HG03280 (cell line): Measurements from ENCODE around the gene ACOX2.
"Not testable (repeated sequence)": the region's sequence is repeated elsewhere in the genome, so short reads cannot be mapped to it uniquely, and the experiment has no call there.

Experiments
- ATAC-seq: cut with Tn5 transposase; IDR thresholded peaks from one replicate; pipeline ENCODE4 v1.9.1; 2021; ENCODE audit warnings: mild to moderate bottlenecking, moderate library complexity; ENCODE audit not compliant: unreplicated experiment

The ACOX2 gene

DNA sequence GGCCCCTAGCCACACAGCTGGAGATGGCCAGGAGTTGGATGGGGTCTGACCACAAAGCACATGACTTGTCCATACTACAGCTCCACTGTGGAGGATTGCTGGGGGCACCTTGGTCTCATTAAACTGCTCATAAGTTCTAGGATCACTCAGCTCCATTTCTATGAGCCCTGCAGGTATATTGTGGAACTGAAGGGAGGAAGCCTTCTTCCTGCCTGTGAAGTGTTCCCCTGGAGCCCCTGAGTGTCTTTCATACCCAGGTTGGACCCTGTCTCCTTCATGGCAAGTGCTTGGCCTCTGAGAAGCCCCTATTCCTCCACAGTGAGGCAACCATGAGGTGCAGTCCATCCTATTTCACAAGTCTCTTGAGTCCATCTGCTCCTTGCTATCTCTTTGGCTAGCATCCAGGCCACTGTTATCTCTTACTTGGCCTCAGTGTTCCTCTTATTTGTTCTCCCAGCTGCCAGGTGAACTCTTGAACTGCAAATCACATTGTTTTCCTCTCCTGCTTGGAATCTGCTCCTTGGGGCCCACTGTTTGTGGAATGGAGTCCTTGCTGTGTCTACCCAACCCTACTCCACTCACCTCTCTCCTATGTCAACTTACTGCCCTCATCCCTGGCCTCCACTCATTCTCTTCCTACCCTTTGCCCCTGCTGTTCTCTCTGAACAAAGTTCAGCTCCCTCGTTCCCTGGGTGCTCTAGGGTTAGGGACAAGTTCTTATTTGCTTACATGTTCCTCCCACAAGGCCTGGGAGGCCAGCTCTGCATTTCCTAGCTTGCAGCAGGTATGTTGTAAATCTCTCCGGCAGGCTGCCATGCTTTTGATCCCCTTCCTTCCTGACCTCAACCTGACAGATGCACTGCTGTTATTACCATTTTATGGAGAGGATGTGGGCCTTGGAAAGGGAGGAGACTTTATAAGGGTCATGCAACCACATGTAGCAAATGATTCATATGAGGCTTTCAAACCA is 1.2 kb downstream of the ACOX2 start:
- ATAC-seq = no peak

GRCh38 chr3:58534592-58535494 is 2.1 kb downstream of the ACOX2 start:
- no peak for ATAC-seq

- peak; percentile 89 for ATAC-seq
Measured at GRCh38 chr3:58532794-58533220, 4.2 kb downstream of the ACOX2 start.

- no peak for ATAC-seq
Measured at GRCh38 chr3:58531956-58532355, 5.0 kb downstream of the ACOX2 start.

GRCh38 chr3:58531555-58531954 is 5.4 kb downstream of the ACOX2 start:
- no peak for ATAC-seq

GRCh38 chr3:58530354-58530865 is 6.6 kb downstream of the ACOX2 start:
- ATAC-seq = no peak

DNA sequence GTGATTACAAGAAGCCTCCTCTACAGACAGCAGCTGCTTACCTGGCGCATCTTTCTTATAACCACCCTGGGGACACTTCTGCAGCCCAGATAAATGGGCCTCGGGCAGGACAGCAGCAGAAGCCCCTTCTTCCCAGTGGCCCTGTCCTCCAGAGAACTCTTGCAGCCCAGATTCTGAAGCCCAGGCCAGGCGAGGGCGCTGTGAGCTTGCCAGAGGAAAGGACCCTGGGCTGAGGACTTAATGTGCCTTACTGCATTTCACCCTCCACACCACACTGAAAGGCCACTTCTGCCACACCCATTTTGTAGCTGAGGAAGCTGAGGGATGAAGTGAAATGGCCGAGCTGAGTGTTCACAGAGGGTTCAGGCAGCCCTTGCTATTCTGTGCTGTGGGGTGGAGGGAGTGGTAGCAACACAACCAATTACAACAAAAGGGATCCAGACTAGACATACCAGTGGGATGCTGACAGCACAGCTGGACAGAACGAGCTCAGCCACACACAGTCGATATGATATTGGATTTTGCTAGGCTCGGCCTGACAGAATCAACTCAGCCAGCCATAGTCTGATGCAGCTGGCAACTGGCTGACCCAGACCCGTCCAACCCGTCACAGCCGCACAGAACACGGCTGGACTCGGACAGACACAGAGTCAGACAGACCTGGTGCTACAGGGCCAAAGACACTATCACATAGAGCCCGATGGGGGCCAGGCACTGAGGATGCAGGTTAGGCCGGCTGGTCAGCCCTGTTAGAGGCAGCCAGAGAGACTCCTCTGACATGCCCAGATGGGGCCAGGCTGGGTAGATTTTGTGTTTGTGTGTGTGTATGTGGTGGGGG is 7.3 kb downstream of the ACOX2 start:
- ATAC-seq = no peak

DNA sequence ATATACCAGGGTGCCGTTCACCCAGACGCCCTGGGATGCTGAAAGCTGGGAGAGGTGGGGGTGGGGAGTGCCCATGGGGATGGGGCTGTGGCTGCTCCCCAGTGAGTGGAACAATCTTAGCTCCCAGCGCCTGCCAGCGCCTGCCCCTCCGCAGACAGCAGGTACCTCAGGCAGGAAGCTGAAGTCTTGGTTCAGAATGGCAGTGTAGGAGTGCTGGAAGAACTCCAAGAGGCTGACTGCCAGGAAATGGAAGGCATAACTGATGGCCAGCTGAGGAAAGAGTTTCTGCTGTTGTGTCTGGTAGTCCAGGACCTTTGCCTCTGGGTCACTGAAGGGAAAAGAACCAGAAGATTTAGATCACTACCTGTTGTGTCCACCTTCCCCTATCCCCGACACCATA is 8.4 kb downstream of the ACOX2 start:
- no peak for ATAC-seq

DNA sequence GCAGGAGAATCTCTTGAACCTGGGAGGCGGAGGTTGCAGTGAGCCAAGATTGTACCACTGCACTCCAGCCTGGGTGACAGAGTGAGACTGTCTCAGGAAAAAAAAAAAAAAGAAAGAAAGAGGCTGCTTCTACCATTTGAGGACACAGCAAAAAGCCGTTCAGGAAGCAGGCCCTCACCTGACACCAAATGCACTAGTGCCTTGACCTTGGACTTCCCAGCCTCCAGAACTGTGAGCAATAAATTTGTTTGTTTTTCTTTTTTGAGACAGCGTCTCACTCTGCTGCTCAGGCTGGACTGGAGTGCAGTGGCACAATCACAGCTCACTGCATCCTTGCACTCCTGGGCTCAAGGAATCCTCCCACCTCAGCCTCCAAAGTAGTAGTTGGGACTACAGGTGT is 9.6 kb downstream of the ACOX2 start:
- not testable (repeated sequence) for ATAC-seq

GRCh38 chr3:58526515-58526957 is 10.5 kb downstream of the ACOX2 start:
- no peak for ATAC-seq

- no peak for ATAC-seq
Measured at GRCh38 chr3:58524326-58524888, 12.6 kb downstream of the ACOX2 start.

- no peak for ATAC-seq
Measured at GRCh38 chr3:58522759-58523425, 14.1 kb downstream of the ACOX2 start.

DNA sequence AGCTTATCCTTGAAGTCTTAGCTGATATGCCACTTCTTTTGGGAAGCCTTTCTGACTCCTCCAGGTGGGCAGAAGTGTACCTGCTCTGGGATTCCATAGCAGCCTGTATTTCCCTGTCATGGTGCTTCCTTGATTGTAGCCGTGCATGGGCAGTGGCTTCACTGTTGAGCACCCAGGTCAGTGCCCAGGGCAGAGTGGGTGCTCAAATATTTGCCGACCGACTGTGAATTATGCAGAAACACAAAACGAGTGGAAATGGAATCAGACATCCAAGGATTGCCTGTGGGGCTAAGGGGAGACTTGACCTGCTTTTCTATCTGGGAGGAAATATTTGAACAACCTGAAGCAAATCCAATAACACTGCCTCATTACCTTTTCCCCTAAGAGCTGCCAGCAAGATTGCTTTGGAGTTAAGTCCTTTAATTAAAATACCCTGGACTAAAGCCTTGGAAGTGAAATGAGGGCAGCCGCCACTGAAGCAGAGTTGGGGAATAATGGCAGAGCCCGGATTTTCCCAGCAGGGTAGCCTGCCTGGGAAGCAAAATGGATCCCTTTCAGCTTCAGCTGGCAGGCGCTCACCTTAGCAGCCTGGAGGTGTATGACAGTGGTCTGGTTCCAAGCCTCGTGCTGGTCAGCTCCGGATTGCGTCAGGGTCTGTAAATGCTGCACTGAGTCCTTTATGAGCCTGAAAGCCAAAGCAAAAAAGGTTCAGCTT is 14.9 kb downstream of the ACOX2 start:
- no peak for ATAC-seq

GRCh38 chr3:58521336-58521670 is 15.7 kb downstream of the ACOX2 start:
- no peak for ATAC-seq

DNA sequence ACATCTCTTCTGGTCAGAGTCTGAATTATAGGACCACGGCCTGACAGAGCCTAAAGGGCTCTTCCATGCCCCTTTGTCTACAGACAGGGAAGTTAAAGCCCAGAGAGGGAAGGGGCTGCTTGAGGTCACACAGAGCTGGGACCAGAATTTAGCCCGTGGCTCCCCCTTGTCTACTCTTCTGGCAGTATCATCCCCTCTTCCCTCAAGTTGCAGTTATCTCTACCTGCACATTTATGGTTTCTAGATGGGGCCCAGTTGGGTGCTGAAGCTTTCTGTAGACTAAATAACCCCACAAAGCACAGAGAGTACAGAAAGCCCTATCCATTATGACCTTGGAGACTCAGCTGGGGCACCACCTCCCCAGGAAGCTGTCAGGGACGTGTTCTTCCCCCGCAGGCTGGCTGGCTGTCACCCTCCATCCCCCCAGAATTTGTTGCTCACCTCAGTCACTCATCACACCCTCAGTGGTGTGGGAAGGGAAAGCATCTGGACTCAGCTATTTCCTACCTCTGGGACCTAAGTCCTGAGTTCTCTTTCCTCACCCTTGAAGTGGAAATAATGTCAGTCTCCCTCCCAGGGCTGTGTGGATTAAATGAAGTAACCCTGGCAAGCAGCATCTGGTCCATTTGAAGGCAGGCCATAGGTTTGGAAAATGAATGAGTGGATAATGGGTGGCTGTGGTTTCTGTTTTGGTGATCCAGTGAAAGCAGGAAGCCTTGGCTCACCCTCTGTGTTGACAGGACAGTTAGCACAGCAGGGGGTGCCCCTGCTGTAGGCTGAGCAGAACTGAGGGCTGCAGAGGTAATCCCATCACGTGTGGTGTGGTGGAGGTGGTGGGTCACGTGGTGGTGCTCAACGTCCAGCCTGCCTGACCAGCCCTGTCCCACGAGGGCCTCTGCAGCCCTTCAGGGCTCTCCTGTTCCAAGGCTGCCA is 16.3 kb downstream of the ACOX2 start:
- no peak for ATAC-seq

DNA sequence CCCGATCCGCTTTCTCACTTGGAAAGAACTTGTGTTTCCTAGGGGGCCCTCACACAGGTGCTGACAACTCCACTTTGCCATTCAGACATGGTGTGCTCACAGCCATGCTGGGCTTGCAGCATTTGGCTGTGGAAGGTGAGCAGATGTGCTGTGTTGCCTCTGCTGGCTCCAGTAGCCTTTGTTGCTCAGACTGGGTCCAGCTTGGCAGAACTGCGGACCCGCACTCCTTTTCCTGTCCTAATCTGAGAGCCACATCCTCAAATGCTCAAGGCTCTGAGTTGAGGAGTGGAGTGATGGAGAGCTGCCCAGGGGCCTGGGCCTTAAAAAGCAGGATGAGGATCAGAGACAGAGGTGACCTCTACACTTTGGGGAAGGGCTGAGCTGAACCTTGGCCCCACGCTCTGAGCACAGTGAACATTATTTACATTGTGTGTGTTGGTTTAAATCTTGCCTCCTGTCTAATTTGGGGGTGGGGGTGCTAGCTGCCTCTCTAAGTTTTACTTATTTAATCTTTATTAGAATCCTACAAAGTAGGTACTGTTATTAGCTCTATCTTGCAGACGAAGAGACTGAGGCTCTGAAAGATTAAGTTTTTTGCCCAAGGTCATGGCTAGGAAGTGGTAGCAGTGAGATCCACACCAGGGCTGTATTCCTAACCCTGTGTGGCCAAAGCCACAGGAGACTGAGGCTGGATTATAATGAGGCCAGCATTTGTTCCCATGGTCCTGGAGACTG is 17.2 kb downstream of the ACOX2 start:
- ATAC-seq = no peak

- ATAC-seq = no peak
Measured at GRCh38 chr3:58518291-58518789, 18.6 kb downstream of the ACOX2 start.
